ENCODE results near the gene MAFF. TPM values are rescaled to one million over a fixed set of nuclear protein-coding genes. Genes with fewer than 3 reads are reported as not detected.

Gene MAFF
- total RNA-seq, 1 experiment from 2014 or later = 26.0 TPM

DNA sequence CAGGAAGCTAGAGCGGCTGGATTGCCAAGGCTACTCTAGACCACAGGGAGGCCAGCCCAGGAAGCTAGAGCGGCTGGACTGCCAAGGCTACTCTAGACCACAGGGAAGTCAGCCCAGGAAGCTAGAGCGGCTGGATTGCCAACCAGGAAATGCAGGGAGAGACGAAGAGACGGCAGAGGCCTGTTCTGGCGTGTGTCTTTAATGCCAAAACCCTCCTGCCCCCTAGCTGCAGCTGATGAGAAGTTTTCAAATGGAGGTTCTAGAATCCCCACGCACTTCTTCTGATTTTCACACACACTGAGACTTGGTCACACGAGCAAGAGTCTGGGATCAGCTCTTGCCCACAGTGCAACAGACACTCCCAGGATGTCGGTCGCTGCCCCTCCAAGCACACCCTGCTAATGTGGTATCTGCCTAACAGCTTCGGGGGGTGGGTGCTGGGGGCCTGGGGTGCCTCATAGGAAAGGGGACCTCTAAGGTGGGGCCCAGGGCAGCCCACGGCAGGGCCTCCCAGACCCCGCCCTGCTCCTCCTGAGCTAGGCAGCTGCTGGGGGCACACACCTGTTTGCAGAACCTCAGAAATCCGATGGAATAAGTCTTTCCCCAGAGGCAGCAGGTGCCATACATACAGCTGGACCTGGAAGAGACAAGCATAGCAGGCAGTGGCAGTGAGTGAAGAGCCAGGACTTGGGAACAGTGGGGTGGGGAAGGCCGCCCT lies 28.5 kb downstream of the MAFF start (continued):
- TF ChIP-seq, protein P1, sequence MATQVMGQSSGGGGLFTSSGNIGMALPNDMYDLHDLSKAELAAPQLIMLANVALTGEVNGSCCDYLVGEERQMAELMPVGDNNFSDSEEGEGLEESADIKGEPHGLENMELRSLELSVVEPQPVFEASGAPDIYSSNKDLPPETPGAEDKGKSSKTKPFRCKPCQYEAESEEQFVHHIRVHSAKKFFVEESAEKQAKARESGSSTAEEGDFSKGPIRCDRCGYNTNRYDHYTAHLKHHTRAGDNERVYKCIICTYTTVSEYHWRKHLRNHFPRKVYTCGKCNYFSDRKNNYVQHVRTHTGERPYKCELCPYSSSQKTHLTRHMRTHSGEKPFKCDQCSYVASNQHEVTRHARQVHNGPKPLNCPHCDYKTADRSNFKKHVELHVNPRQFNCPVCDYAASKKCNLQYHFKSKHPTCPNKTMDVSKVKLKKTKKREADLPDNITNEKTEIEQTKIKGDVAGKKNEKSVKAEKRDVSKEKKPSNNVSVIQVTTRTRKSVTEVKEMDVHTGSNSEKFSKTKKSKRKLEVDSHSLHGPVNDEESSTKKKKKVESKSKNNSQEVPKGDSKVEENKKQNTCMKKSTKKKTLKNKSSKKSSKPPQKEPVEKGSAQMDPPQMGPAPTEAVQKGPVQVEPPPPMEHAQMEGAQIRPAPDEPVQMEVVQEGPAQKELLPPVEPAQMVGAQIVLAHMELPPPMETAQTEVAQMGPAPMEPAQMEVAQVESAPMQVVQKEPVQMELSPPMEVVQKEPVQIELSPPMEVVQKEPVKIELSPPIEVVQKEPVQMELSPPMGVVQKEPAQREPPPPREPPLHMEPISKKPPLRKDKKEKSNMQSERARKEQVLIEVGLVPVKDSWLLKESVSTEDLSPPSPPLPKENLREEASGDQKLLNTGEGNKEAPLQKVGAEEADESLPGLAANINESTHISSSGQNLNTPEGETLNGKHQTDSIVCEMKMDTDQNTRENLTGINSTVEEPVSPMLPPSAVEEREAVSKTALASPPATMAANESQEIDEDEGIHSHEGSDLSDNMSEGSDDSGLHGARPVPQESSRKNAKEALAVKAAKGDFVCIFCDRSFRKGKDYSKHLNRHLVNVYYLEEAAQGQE (IDR thresholded peaks at IDR 0.05; ENCODE audit: low read depth) = no peak

DNA sequence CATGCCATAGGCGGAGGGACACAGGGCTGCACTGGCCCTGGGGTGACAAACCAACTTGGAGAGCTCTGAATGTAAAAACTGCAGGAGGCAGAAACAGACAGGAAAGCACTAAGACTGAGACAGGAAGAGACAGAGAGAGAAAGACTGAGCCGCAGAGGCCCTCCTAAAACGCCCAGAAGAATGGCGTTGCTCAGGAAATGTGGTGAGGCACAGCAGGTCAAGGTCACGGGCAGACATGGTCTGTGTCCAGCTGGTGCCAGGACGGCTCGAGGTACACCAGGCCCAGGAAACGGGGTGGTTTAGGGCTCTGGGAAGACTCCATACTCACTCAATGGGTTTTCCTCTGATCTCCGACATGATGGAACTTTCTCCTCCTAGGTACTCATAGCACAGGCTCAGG lies 29.1 kb downstream of the MAFF start:
- POLR2A ChIA-PET = no interaction called here
- Histone ChIP-seq H3K4me3 (replicated peaks in 1 of 2; ENCODE audit: low read depth in 1 of 2, low read length in 2 of 2) (no peak overlapping the region), H3K4me1 (ENCODE audit: control insufficient read depth in 1 of 2, insufficient read depth in 2 of 2, low read length in 2 of 2) (peaks cover 22 to 28% of the 10 kb centered on the region in 2 experiments), H2AFZ (ENCODE audit: low read depth, low read length, poor library complexity, severe bottlenecking) (no peak overlapping the region), H3K9me3 (ENCODE audit: control insufficient read depth in 1 of 2, insufficient read depth in 1 of 2, low read depth in 1 of 2, low read length in 2 of 2) (no peaks in the 10 kb centered on the region), H3K27ac (ENCODE audit: low read depth, low read length) (peak overlapping the region; percentile 60; the same call in 1 of the 2 replicates), H3K4me2 (ENCODE audit: low read length) (no peak overlapping the region), H3K9ac (ENCODE audit: low read length) (no peak overlapping the region), H3K79me2 (ENCODE audit: insufficient read depth, low read length) (no peaks in the 10 kb centered on the region), H3K9me2 (ENCODE audit: insufficient read depth) (no peaks in the 10 kb centered on the region), H3K36me3 (ENCODE audit: control insufficient read depth in 1 of 2, insufficient read depth in 2 of 2, low read length in 2 of 2) (peaks cover 9 to 36% of the 10 kb centered on the region in 2 experiments; a peak in 3 of 4 replicates), H4K20me1 (ENCODE audit: insufficient read depth) (no peaks in the 10 kb centered on the region), H3K27me3 (ENCODE audit: insufficient read depth, low read length) (no peaks in the 10 kb centered on the region)
- no peak for DNase-seq (ENCODE audit: low read depth, low spot score)
- intact Hi-C loops (cut with micrococcal nuclease) = no loop called here
- no TSS peak for BruUV-seq (replicated peaks)
- no peak for TF ChIP-seq EZH2phosphoT487 (IDR thresholded peaks at IDR 0.05; ENCODE audit: borderline replicate concordance)
- TF ChIP-seq POLR2A (IDR thresholded peaks at IDR 0.05; ENCODE audit: borderline replicate concordance, extremely low read depth, insufficient read depth, insufficient read length) = no peak
- TF ChIP-seq, protein P2, sequence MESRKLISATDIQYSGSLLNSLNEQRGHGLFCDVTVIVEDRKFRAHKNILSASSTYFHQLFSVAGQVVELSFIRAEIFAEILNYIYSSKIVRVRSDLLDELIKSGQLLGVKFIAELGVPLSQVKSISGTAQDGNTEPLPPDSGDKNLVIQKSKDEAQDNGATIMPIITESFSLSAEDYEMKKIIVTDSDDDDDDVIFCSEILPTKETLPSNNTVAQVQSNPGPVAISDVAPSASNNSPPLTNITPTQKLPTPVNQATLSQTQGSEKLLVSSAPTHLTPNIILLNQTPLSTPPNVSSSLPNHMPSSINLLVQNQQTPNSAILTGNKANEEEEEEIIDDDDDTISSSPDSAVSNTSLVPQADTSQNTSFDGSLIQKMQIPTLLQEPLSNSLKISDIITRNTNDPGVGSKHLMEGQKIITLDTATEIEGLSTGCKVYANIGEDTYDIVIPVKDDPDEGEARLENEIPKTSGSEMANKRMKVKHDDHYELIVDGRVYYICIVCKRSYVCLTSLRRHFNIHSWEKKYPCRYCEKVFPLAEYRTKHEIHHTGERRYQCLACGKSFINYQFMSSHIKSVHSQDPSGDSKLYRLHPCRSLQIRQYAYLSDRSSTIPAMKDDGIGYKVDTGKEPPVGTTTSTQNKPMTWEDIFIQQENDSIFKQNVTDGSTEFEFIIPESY (IDR thresholded peaks at IDR 0.05; ENCODE audit: extremely low read depth, insufficient replicate concordance, low read length) = no peak
- no peak for TF ChIP-seq TCF7L2 (IDR thresholded peaks at IDR 0.05; ENCODE audit: borderline replicate concordance, extremely low read depth, insufficient read depth, insufficient read length)
- no peak for TF ChIP-seq RAD21 (IDR thresholded peaks at IDR 0.05; ENCODE audit: low read depth)
- TF ChIP-seq CBX3 (IDR thresholded peaks at IDR 0.05; ENCODE audit: low read depth) = no peak
- TF ChIP-seq, protein P3, sequence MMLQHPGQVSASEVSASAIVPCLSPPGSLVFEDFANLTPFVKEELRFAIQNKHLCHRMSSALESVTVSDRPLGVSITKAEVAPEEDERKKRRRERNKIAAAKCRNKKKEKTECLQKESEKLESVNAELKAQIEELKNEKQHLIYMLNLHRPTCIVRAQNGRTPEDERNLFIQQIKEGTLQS (IDR thresholded peaks at IDR 0.05) = no peak
- no peak for TF ChIP-seq ZNF274 (IDR thresholded peaks at IDR 0.05; ENCODE audit: low read depth, low read length)
- TF ChIP-seq FOSL1 (IDR thresholded peaks at IDR 0.05; ENCODE audit: low read depth) = no peak
- no peak for TF ChIP-seq EGR1 (IDR thresholded peaks at IDR 0.05; ENCODE audit: low read depth)
- no peak for TF ChIP-seq ZFX (IDR thresholded peaks at IDR 0.05)
- TF ChIP-seq YY1 (IDR thresholded peaks at IDR 0.05; ENCODE audit: extremely low read depth, insufficient replicate concordance, low read depth, low read length) = no peak
- no peak for TF ChIP-seq EZH2 (IDR thresholded peaks at IDR 0.05)
- no peak for TF ChIP-seq ELF1 (IDR thresholded peaks at IDR 0.05; ENCODE audit: borderline replicate concordance, low read depth)
- RAD21 ChIA-PET (ENCODE audit: low non-redundant PET in 1 of 2, low total read pairs in 2 of 2, uncharacterized antibody in 2 of 2, unreplicated experiment in 2 of 2) = no interaction called here
- no peak for ATAC-seq
- CTCF ChIA-PET = interaction anchor here (1.2 to 1.6 kb wide), 4 partner anchors 12 to 133 kb away, joined by 3 to 10 read pairs (median 4); no protein-coding TSS in a partner anchor
